Heart left ventricle (tissue), 16 donors: ENCODE data around the gene ZNF215. TPM values are rescaled to one million over a fixed set of nuclear protein-coding genes. Genes with fewer than 3 reads are reported as not detected.
"Not testable (repeated sequence)": the region's sequence is repeated elsewhere in the genome, so short reads cannot be mapped to it uniquely, and the experiment has no call there.

ENCODE experiments used
- ATAC-seq, 4 donors: fragments of 200-7000 bp; cut with Tn5 transposase; one replicate each; pipeline ENCODE4 v1.9.1; 2020 to 2022; ENCODE audit warnings: moderate library complexity in 4 of 4, mild to moderate bottlenecking in 3 of 4, moderate number of reproducible peaks in 1 of 4
- DNase-seq, 5 donors: peaks; one replicate each; pipeline ENCODE4 v3.0.0-alpha.2; 2020
- H3K27ac ChIP-seq, 12 donors: fragments of 200-600 bp; sonication (generic) in 4 of 12; one replicate each; pipeline versions ENCODE4 v1.5.0 to v1.8.0; 2016 to 2022; ENCODE audit warnings: mild to moderate bottlenecking in 2 of 12
- H3K27me3 ChIP-seq, 9 donors: fragments of 200-600 bp; sonication (generic) in 2 of 9; one replicate each; pipeline versions ENCODE4 v1.5.1 to v1.8.0; 2016 to 2022; ENCODE audit warnings: mild to moderate bottlenecking in 3 of 9
- H3K36me3 ChIP-seq, 9 donors: fragments of 200-600 bp; sonication (generic) in 2 of 9; one replicate each; pipeline versions ENCODE4 v1.5.0 to v1.8.0; 2018 to 2022; ENCODE audit warnings: mild to moderate bottlenecking in 2 of 9
- H3K4me1 ChIP-seq, 12 donors: fragments of 200-600 bp; sonication (generic) in 4 of 12; one replicate each; pipeline versions ENCODE4 v1.5.0 to v1.8.0; 2016 to 2022; ENCODE audit warnings: mild to moderate bottlenecking in 3 of 12
- H3K4me3 ChIP-seq, 12 donors: fragments of 200-600 bp; sonication (generic) in 4 of 12; one replicate each; pipeline versions ENCODE4 v1.5.0 to v1.8.0; 2017 to 2022; ENCODE audit warnings: mild to moderate bottlenecking in 9 of 12, moderate library complexity in 4 of 12
- H3K9me3 ChIP-seq, 12 donors: fragments of 200-600 bp; sonication (generic) in 4 of 12; one replicate each; pipeline versions ENCODE4 v1.5.0 to v1.8.0; 2016 to 2022; ENCODE audit warnings: mild to moderate bottlenecking in 1 of 12
- CTCF ChIP-seq, 12 donors: fragments of 200-600 bp; sonication (generic) in 4 of 12; IDR thresholded peaks; one replicate each; pipeline versions ENCODE4 v1.5.0 to v1.8.0; 2018 to 2022; ENCODE audit warnings: antibody characterized with exemption in 12 of 12, mild to moderate bottlenecking in 5 of 12
- POLR2A ChIP-seq, 2 donors: fragments of 450-650 bp; IDR thresholded peaks; one replicate each; pipeline ENCODE4 v1.6.1; 2017; ENCODE audit warnings: antibody characterized with exemption in 2 of 2, mild to moderate bottlenecking in 2 of 2, moderate library complexity in 2 of 2
- WGBS, 4 donors: extraction: QIAGEN DNeasy Blood & Tissue Kit in 2 of 4; methylation state at CpG; one replicate each; pipeline versions ENCODE4 v1.1.5 to v1.1.7; 2013 to 2018; 5-methylcytosine and 5-hydroxymethylcytosine counted together
- intact Hi-C, 10 donors: fragments of 100-400 bp; cut with DNase I; formaldehyde crosslinking; loops; one replicate each; pipeline versions ENCODE4 v1.11.1 to v1.14.2; 2022
- polyA plus RNA-seq, 2 donors: library from polyadenylated mRNA; stranded (reverse); fragments of 200-250 nt; gene quantifications; one replicate each; pipeline ENCODE4 v1.2.3, GENCODE V29; 2013
- total RNA-seq, 9 donors: library from RNA; depleted of rRNA in 2 of 9; stranded (reverse); fragments of >200 nt in 2 of 9; fragmentation: NEBNext Ultra II Directional in 3 of 9; extraction: Animal tissue kit (Norgen Biotek cat#: 25700) in 3 of 9; gene quantifications; one replicate each; pipeline versions ENCODE4 v1.1.0 to v1.2.4, GENCODE V29; 2016 to 2023
- donor health status: ischemic (EF 13 %, LVEDD 7.1; RV severe dilation, severe dysfunction).
- donor health status: healthy with polysubstance abuse.
- donor health status: DM: no; HTN: yes; CAD: no.
- donor health status: DM: no; HTN: no; CAD: no.
- donor health status: ischemic (EF 25% LVEDD 6.9; RV normal size, moderate dysfunction).
- donor health status: ischemic (EF 25% LVEDD 5.7; RV mildly dilated, moderate dysfunction).
- donor health status: healthy.
- donor health status: DM: yes; HTN: yes; CAD: no.
- donor health status: ischemic (EF 35%, LVEDD 5.7; RV mildly dilated, moderate dysfunction).
- donor health status: nonischemic (EF 11% LVEDD 7.7; RV severe dilation, severe dysfunction).
- donor health status: DM: yes; HTN: yes; CAD: no.
- donor health status: PGD.
- donor health status: ischemic (EF 29% LVEDD 5.4; RV normal size, mild dysfunction).
- donor health status: nonischemic (EF 23%, LVEDD 6.1; RV moderate dilation, normal function).

Gene ZNF215
- total and polyA plus RNA-seq, 11 donors = 0.04 to 0.72 (median 0.20) TPM; not detected in 3

DNA sequence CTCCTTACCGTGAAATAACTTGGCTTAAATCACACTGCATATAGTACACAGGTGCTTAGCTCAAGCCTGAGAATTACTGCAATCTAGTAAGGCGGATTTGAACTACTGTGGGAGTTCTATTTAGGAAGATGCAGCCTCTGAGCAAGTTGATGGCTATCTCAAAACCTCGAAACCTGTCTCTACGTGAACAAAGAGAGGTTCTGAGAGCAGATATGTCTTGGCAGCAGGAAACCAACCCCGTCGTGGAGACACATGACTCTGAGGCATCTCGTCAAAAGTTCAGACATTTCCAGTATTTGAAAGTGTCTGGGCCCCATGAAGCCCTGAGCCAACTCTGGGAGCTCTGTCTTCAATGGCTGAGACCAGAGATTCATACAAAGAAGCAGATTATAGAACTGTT is 5.9 kb downstream of the ZNF215 start:
- Histone ChIP-seq H3K4me1 (peaks cover 0 to 5% (median 3%) of the 10 kb centered on the region in 12 donors), H3K4me3 (no peak overlapping the region), H3K27ac (no peak overlapping the region), H3K9me3 (no peaks in the 10 kb centered on the region), H3K36me3 (no peaks in the 10 kb centered on the region), H3K27me3 (peaks cover 0 to 23% (median 0%) of the 10 kb centered on the region in 9 donors)
- DNase-seq (no peak), ATAC-seq (no peak)
- intact Hi-C loops = no loop called here
- TF ChIP-seq POLR2A (IDR thresholded peaks at IDR 0.05) (no peak), CTCF (IDR thresholded peaks at IDR 0.05) (no peak)
- 81 to 88% (median 87%) methylated on average over 7 of the region's 7 CpGs for WGBS, 4 donors

GRCh38 chr11:6941970-6942369 is 15.7 kb downstream of the ZNF215 start:
- Histone ChIP-seq H3K27me3 (no peaks in the 10 kb centered on the region), H3K36me3 (no peaks in the 10 kb centered on the region), H3K9me3 (no peaks in the 10 kb centered on the region), H3K27ac (no peak overlapping the region), H3K4me3 (no peak overlapping the region), H3K4me1 (no peaks in the 10 kb centered on the region)
- intact Hi-C loops = no loop called here
- ATAC-seq = no peak
- DNase-seq = no peak
- TF ChIP-seq POLR2A (IDR thresholded peaks at IDR 0.05) (no peak), CTCF (IDR thresholded peaks at IDR 0.05) (no peak)

DNA sequence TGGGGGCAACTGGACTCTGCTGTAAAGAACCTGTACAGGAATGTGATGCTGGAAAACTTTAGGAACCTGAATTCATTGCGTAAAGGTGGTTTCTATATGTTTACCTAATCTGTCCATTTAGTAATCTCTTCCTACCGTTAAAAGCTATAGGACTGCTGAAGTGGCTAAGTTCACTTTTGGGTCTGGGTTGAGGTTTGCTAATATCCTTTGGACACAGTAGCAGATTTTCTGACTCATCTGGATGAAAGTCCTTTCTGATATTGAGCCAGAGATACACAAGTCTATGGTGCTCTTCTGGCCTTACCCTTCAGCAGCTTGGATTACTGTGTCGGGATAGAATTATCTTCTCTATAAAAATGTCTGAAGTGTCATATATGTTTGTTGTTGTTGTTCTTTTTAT is 16.9 kb downstream of the ZNF215 start:
- Histone ChIP-seq H3K4me1 (no peaks in the 10 kb centered on the region), H3K4me3 (no peak overlapping the region), H3K9me3 (no peaks in the 10 kb centered on the region), H3K27ac (no peak overlapping the region), H3K36me3 (no peaks in the 10 kb centered on the region), H3K27me3 (no peaks in the 10 kb centered on the region)
- TF ChIP-seq POLR2A (IDR thresholded peaks at IDR 0.05) (no peak), CTCF (IDR thresholded peaks at IDR 0.05) (no peak)
- 91 to 94% (median 93%) methylated on average over 3 of the region's 3 CpGs for WGBS, 4 donors
- DNase-seq (no peak), ATAC-seq (no peak)
- intact Hi-C loops = no loop called here

DNA sequence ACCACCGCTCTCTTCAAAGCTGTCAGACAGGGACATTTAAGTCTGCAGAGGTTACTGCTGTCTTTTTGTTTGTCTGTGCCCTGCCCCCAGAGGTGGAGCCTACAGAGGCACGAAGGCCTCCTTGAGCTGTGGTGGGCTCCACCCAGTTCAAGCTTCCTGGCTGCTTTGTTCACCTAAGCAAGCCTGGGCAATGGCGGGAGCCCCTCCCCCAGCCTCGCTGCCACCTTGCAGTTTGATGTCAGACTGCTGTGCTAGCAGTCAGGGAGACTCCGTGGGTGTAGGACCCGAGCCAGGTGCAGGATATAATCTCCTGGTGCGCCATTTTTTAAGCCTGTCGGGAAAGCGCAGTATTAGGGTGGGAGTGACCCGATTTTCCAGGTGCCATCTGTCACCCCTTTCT is 28.0 kb downstream of the ZNF215 start:
- 89 to 98% (median 93%) methylated on average over 5 to 10 of the region's 10 CpGs for WGBS, 4 donors
- H3K27ac ChIP-seq, ATAC-seq, intact Hi-C loops, H3K4me3 ChIP-seq, H3K27me3 ChIP-seq, H3K36me3 ChIP-seq, DNase-seq, H3K4me1 ChIP-seq: not testable (repeated sequence)
- peaks cover 0 to 17% (median 0%) of the 10 kb centered on the region in 12 donors for H3K9me3 ChIP-seq

- ATAC-seq (no peak), DNase-seq (no peak)
- Histone ChIP-seq H3K27me3 (no peaks in the 10 kb centered on the region), H3K4me1 (no peaks in the 10 kb centered on the region), H3K9me3 (peaks cover 0 to 4% (median 0%) of the 10 kb centered on the region in 12 donors), H3K4me3 (no peak overlapping the region), H3K36me3 (no peaks in the 10 kb centered on the region), H3K27ac (no peak overlapping the region)
- TF ChIP-seq POLR2A (IDR thresholded peaks at IDR 0.05) = no peak
- no peak for TF ChIP-seq CTCF (IDR thresholded peaks at IDR 0.05)
- intact Hi-C loops = no loop called here
Measured at GRCh38 chr11:6962141-6962540, 35.9 kb downstream of the ZNF215 start.
